K562 (cell line): ENCODE results near the gene LPIN3. TPM values are rescaled to one million over a fixed set of nuclear protein-coding genes. Genes with fewer than 3 reads are reported as not detected.
"Not testable (repeated sequence)": the region's sequence is repeated elsewhere in the genome, so short reads cannot be mapped to it uniquely, and the experiment has no call there.

Experiments used
- ATAC-seq: fragments of 200-7000 bp; cut with Tn5 transposase; 3 replicates; pipeline ENCODE4 v1.9.1; 2020; ENCODE audit warnings: moderate library complexity
- BruUV-seq: library from RNA; stranded (reverse); fragments of 400-500 nt; replicated peaks from 2 replicates; lab custom pipeline; 2021; lab: Mats Ljungman, UMichigan
- CTCF ChIA-PET: fragments of 300-600 bp; formaldehyde crosslinking; extraction: SDS; loops from one replicate; lab custom pipeline; 2021; ENCODE audit warnings: low intra/inter-chr PET ratio; lab: Yijun Ruan, JAX
- POLR2A ChIA-PET: fragments of 300-600, 350-650 bp; sonication (Branson Sonifier 250); formaldehyde crosslinking; extraction: SDS; loops from one replicate; lab custom pipeline; 2021; ENCODE audit warnings: antibody characterized with exemption, inconsistent platforms; lab: Yijun Ruan, JAX
- DNase-seq, 4 experiments: peaks; one replicate each; pipeline versions ENCODE4 v3.0.0 to v3.0.0-alpha.2; 2011 to 2018; ENCODE audit warnings: low spot score in 3 of 4, mixed read lengths in 3 of 4; ENCODE audit errors: extremely low read depth in 1 of 4
- FAIRE-seq: peaks from 2 replicates; lab custom pipeline; 2011; peaks lifted over from hg19 to GRCh38; lab: Jason Lieb, UNC
- H2AFZ ChIP-seq: 2 replicates; pipeline ENCODE4 v1.6.0; 2011; ENCODE audit warnings: low read depth, low read length, control low read depth, inconsistent platforms
- H3K27ac ChIP-seq: fragments of 200-600 bp; 3 replicates; pipeline ENCODE4 v1.8.0; 2011; ENCODE audit warnings: low read depth, mild to moderate bottlenecking, control low read depth, inconsistent platforms, low read length, moderate library complexity, mixed read lengths; ENCODE audit errors: extremely low read depth
- H3K27me3 ChIP-seq, 2 experiments: fragments of 300-600 bp in 1 of 2; 2 replicates in 1 of 2; 3 replicates in 1 of 2; pipeline versions ENCODE4 v1.6.0 to v1.8.0; 2011; ENCODE audit warnings: inconsistent platforms in 2 of 2, low read length in 2 of 2, mild to moderate bottlenecking in 1 of 2, mixed read lengths in 1 of 2, moderate library complexity in 1 of 2; ENCODE audit not compliant: control insufficient read depth in 2 of 2, insufficient read depth in 2 of 2
- H3K36me3 ChIP-seq: fragments of 300-600 bp; 3 replicates; pipeline ENCODE4 v1.8.0; 2011; ENCODE audit warnings: mild to moderate bottlenecking, low read length, inconsistent platforms; ENCODE audit not compliant: control insufficient read depth, insufficient read depth
- H3K4me1 ChIP-seq, 2 experiments: fragments of 200-600 bp in 1 of 2; replicated peaks in 1 of 2; 2 replicates in 1 of 2; 3 replicates in 1 of 2; pipeline versions ENCODE4 v1.5.1 to v1.8.0; 2011; ENCODE audit warnings: inconsistent platforms in 2 of 2, low read length in 2 of 2, mild to moderate bottlenecking in 1 of 2, mixed read lengths in 1 of 2, moderate library complexity in 1 of 2; ENCODE audit not compliant: control insufficient read depth in 2 of 2, insufficient read depth in 2 of 2
- H3K4me2 ChIP-seq: 2 replicates; pipeline ENCODE4 v1.6.1; 2011; ENCODE audit warnings: low read length, control low read depth, inconsistent platforms, mixed read lengths; ENCODE audit not compliant: insufficient read depth
- H3K4me3 ChIP-seq: fragments of 200-600 bp; sonication (generic), shearing (Covaris generic); 2 replicates; pipeline ENCODE4 v1.5.1; 2016; ENCODE audit warnings: control low read depth, inconsistent platforms
- H3K79me2 ChIP-seq: fragments of 200-600 bp; 3 replicates; pipeline ENCODE4 v1.8.0; 2011; ENCODE audit warnings: low read length, inconsistent platforms; ENCODE audit not compliant: control insufficient read depth, insufficient read depth
- H3K9ac ChIP-seq, 2 experiments: 2 replicates each; pipeline versions ENCODE4 v1.6.0 to v1.6.1; 2011; ENCODE audit warnings: low read depth in 2 of 2, low read length in 2 of 2, control low read depth in 1 of 2, inconsistent platforms in 1 of 2, mild to moderate bottlenecking in 1 of 2, mixed read lengths in 1 of 2; ENCODE audit not compliant: insufficient read depth in 1 of 2
- H3K9me1 ChIP-seq: one replicate; pipeline ENCODE4 v1.6.0; 2011; ENCODE audit warnings: inconsistent platforms, mild to moderate bottlenecking, low read length, moderate library complexity; ENCODE audit not compliant: control insufficient read depth, insufficient read depth
- H3K9me3 ChIP-seq: replicated peaks from 2 replicates; pipeline ENCODE4 v1.5.1; 2011; ENCODE audit warnings: low read depth, low read length, inconsistent platforms; ENCODE audit not compliant: control insufficient read depth, insufficient read depth
- H4K20me1 ChIP-seq: replicated peaks from 2 replicates; pipeline ENCODE4 v1.6.1; 2011; ENCODE audit warnings: low read length, inconsistent platforms, mixed read lengths; ENCODE audit not compliant: control insufficient read depth, insufficient read depth
- ASH1L ChIP-seq: fragments of 450-650 bp; IDR thresholded peaks from 2 replicates; pipeline ENCODE4 v1.6.1; 2018; ENCODE audit warnings: borderline replicate concordance, mild to moderate bottlenecking, low read depth; ENCODE audit not compliant: partially characterized antibody
- CBX3 ChIP-seq, 2 experiments: IDR thresholded peaks; 1 replicate in 1 of 2; 2 replicates in 1 of 2; pipeline ENCODE4 v1.6.1; 2012; ENCODE audit warnings: inconsistent platforms in 2 of 2, low read length in 2 of 2, borderline replicate concordance in 1 of 2, control low read depth in 1 of 2
- CC2D1A ChIP-seq: fragments of 450-650 bp; IDR thresholded peaks from 2 replicates; pipeline ENCODE4 v1.6.1; 2017; ENCODE audit warnings: mild to moderate bottlenecking
- CHAMP1 ChIP-seq: fragments of 450-650 bp; IDR thresholded peaks from 2 replicates; pipeline ENCODE4 v1.6.1; 2016; ENCODE audit warnings: mild to moderate bottlenecking
- MBD2 ChIP-seq: sonication (generic); IDR thresholded peaks from 2 replicates; pipeline ENCODE4 v1.6.1; 2016; ENCODE audit warnings: low read depth, borderline replicate concordance
- NFYB ChIP-seq: IDR thresholded peaks from 2 replicates; pipeline ENCODE4 v1.6.1; 2011; ENCODE audit warnings: mild to moderate bottlenecking, moderate library complexity; ENCODE audit not compliant: insufficient read length; ENCODE audit errors: extremely low read depth
- RBM25 ChIP-seq: fragments of 200-400 bp; formaldehyde crosslinking; IDR thresholded peaks from 2 replicates; pipeline ENCODE4 v1.6.1; 2018; ENCODE audit warnings: low read length, low read depth, moderate library complexity; ENCODE audit not compliant: severe bottlenecking
- ZNF316 ChIP-seq: fragments of 450-650 bp; IDR thresholded peaks from 2 replicates; pipeline ENCODE4 v1.6.1; 2016
- WGBS: fragments of 100-300 bp; shearing (Covaris generic); methylation state at CpG from one replicate; pipeline ENCODE4 v1.1.6; 2016; ENCODE audit warnings: low coverage, mixed read lengths; ENCODE audit not compliant: insufficient coverage; ENCODE audit errors: missing lambda C conversion rate; 5-methylcytosine and 5-hydroxymethylcytosine counted together
- in situ Hi-C: fragments of 300-500 bp; cut with MboI; formaldehyde crosslinking; loops from 4 replicates; pipeline ENCODE4 v1.15.0; 2018; ENCODE audit warnings: inconsistent platforms, mixed read lengths
- intact Hi-C: fragments of 100-400 bp; cut with micrococcal nuclease; formaldehyde crosslinking; loops from 2 replicates; pipeline ENCODE4 v1.14.2; 2022
- polyA plus RNA-seq, 8 experiments: library from polyadenylated mRNA; depleted of rRNA in 4 of 8; stranded (reverse) in 5 of 8; unstranded in 3 of 8; fragments of >200 nt; fragmentation: Nextera tagmentation in 2 of 8; fragmentation: Illumina TruSeq in 1 of 8; extraction: Ambion mirVana in 2 of 8; extraction: Trizol in 1 of 8; gene quantifications; 2 replicates each; pipeline versions ENCODE4 v1.2.1 to v1.2.3, GENCODE V29; 2011 to 2014; ENCODE audit warnings: inconsistent platforms in 1 of 8, missing spikeins in 1 of 8
- total RNA-seq, 7 experiments: library from RNA; depleted of rRNA in 6 of 7; stranded (reverse); fragments of >200 nt in 6 of 7; fragmentation: Illumina TruSeq in 2 of 7; extraction: Trizol in 2 of 7; gene quantifications; 2 replicates each; pipeline versions ENCODE4 v1.2.1 to v1.2.3, GENCODE V29; 2011 to 2021; ENCODE audit warnings: low replicate concordance in 1 of 7

LPIN3 gene
- total and polyA plus RNA-seq, 9 of the 15 experiments (the other 6 are each of a cell fraction or from before 2014, with no cell fraction given): 2.2 to 10.4 (median 5.9) TPM

- peak; percentile 35; the same call in 1 of the 2 replicates for TF ChIP-seq ZNF316
- 0 out of 3 replicates have a peak, but pooled peaks of 1 of the 2 experiments have one; percentile 14 for TF ChIP-seq CBX3 (IDR thresholded peaks at IDR 0.05; ENCODE audit: borderline replicate concordance in 1 of 2, low read length in 2 of 2)
- peak; percentile 75; the same call in 1 of the 2 replicates for TF ChIP-seq CC2D1A
- peak; percentile 29; the same call in 1 of the 2 replicates for TF ChIP-seq CHAMP1
- peak; percentile 62 for TF ChIP-seq ASH1L
- TF ChIP-seq NFYB: peak; percentile 81
- peak; percentile 53 for TF ChIP-seq RBM25
- TF ChIP-seq MBD2: peak; percentile 37; the same call in 1 of the 2 replicates
- H3K9me1 ChIP-seq, H3K36me3 ChIP-seq, ATAC-seq, intact Hi-C loops, H4K20me1 ChIP-seq, DNase-seq, H3K9ac ChIP-seq, H3K27me3 ChIP-seq, FAIRE-seq, H3K9me3 ChIP-seq, H3K4me3 ChIP-seq, BruUV-seq, in situ Hi-C loops, CTCF ChIA-PET, H2AFZ ChIP-seq, H3K27ac ChIP-seq, H3K4me2 ChIP-seq: not testable (repeated sequence)
- 79% methylated on average over 6 of the region's 6 CpGs for WGBS
- Histone ChIP-seq H3K79me2 (peaks cover 48% of the 10 kb centered on the region), H3K4me1 (peaks cover 11 to 39% of the 10 kb centered on the region in 2 experiments)
- POLR2A ChIA-PET: interaction anchor here (0.5 to 1.5 kb wide), 7 partner anchors 10 to 320 kb away, joined by 3 to 5 read pairs (median 3); no protein-coding TSS in a partner anchor
These were observed 28.6 kb upstream of the LPIN3 start for GRCh38 chr20:41312009-41312408.
